K562 (cell line): Measurements from ENCODE around the gene PLA2G2C. TPM values are rescaled to one million over a fixed set of nuclear protein-coding genes. Genes with fewer than 3 reads are reported as not detected.
A peak's percentile ranks its signal among the peaks of the same experiment; 100 is the strongest.

Experiments
- ARID1B ChIP-seq: fragments of 450-650 bp; IDR thresholded peaks from 2 replicates; pipeline ENCODE4 v1.6.1; 2016; ENCODE audit warnings: antibody characterized with exemption, mild to moderate bottlenecking, inconsistent platforms
- CAMTA2 ChIP-seq: fragments of 250-450 bp; sonication (Bioruptor Pico); conservative IDR thresholded peaks from 2 replicates; pipeline ENCODE4 v1.5.1; 2022
- CHD4 ChIP-seq: fragments of 200-600 bp; sonication (generic); IDR thresholded peaks from 3 replicates; pipeline ENCODE4 v1.6.1; 2012; ENCODE audit warnings: low read depth, mild to moderate bottlenecking, mixed read lengths, low read length, inconsistent platforms; ENCODE audit not compliant: insufficient read depth, insufficient replicate concordance, poor library complexity, severe bottlenecking
- HEY1 ChIP-seq: fragments of 250-450 bp; sonication (Bioruptor Pico); IDR thresholded peaks from 2 replicates; pipeline ENCODE4 v1.5.0; 2020; ENCODE audit warnings: mild to moderate bottlenecking, moderate library complexity, borderline replicate concordance
- HIVEP1 ChIP-seq: fragments of 250-450 bp; sonication (Bioruptor Pico); IDR thresholded peaks from 2 replicates; pipeline ENCODE4 v1.4.0; 2020; ENCODE audit warnings: mild to moderate bottlenecking
- KLF16 ChIP-seq: IDR thresholded peaks from 2 replicates; pipeline ENCODE4 v1.6.1; 2016; ENCODE audit warnings: antibody characterized with exemption
- NRF1 ChIP-seq, 2 experiments: fragments of 450-650 bp; IDR thresholded peaks in 1 of 2; conservative IDR thresholded peaks in 1 of 2; 2 replicates each; pipeline ENCODE4 v1.6.1; 2014; ENCODE audit warnings: mild to moderate bottlenecking in 2 of 2
- RBM22 ChIP-seq: fragments of 200-400 bp; formaldehyde crosslinking; IDR thresholded peaks from 2 replicates; pipeline ENCODE4 v1.6.1; 2018; ENCODE audit warnings: low read length, low read depth; ENCODE audit not compliant: poor library complexity, severe bottlenecking
- RFX7 ChIP-seq: fragments of 250-450 bp; sonication (Bioruptor Pico); IDR thresholded peaks from 2 replicates; pipeline ENCODE4 v1.5.1; 2021; ENCODE audit warnings: mild to moderate bottlenecking
- SPI1 ChIP-seq: IDR thresholded peaks from 2 replicates; pipeline ENCODE4 v1.6.1; 2011; ENCODE audit warnings: low read depth, low read length, control low read depth, borderline replicate concordance
- TCF7 ChIP-seq: sonication (generic); IDR thresholded peaks from 2 replicates; pipeline ENCODE4 v1.6.1; 2016; ENCODE audit warnings: antibody characterized with exemption, borderline replicate concordance
- TEAD2 ChIP-seq: fragments of 450-650 bp; IDR thresholded peaks from 2 replicates; pipeline ENCODE4 v1.6.1; 2016; ENCODE audit warnings: missing genetic modification characterization, control low read depth, missing compliant biosample characterization
- YY1 ChIP-seq, 3 experiments: IDR thresholded peaks; 2 replicates each; pipeline ENCODE4 v1.6.1; 2011; ENCODE audit warnings: low read length in 2 of 3, mild to moderate bottlenecking in 2 of 3, moderate library complexity in 2 of 3, borderline replicate concordance in 1 of 3, control low read depth in 1 of 3, low read depth in 1 of 3; ENCODE audit not compliant: insufficient read depth in 3 of 3, insufficient replicate concordance in 2 of 3, control insufficient read depth in 1 of 3, insufficient read length in 1 of 3; ENCODE audit errors: extremely low read depth in 1 of 3
- ZNF589 ChIP-seq: fragments of 200-800 bp; sonication (Bioruptor generic); IDR thresholded peaks from 2 replicates; pipeline ENCODE4 v1.6.1; 2016; ENCODE audit warnings: low read depth, missing genetic modification characterization, missing compliant biosample characterization
- ZNF644 ChIP-seq: fragments of 200-800 bp; sonication (Bioruptor generic); IDR thresholded peaks from 2 replicates; pipeline ENCODE4 v1.6.1; 2016; ENCODE audit warnings: low read depth, missing genetic modification characterization, missing compliant biosample characterization
- ZNF77 ChIP-seq: fragments of 250-450 bp; sonication (Bioruptor Pico); IDR thresholded peaks from 2 replicates; pipeline ENCODE4 v1.5.0; 2020
- polyA plus RNA-seq, 8 experiments: library from polyadenylated mRNA; depleted of rRNA in 4 of 8; stranded (reverse) in 5 of 8; unstranded in 3 of 8; fragments of >200 nt; fragmentation: Nextera tagmentation in 2 of 8; fragmentation: Illumina TruSeq in 1 of 8; extraction: Ambion mirVana in 2 of 8; extraction: Trizol in 1 of 8; gene quantifications; 2 replicates each; pipeline versions ENCODE4 v1.2.1 to v1.2.3, GENCODE V29; 2011 to 2014; ENCODE audit warnings: inconsistent platforms in 1 of 8, missing spikeins in 1 of 8
- total RNA-seq, 7 experiments: library from RNA; depleted of rRNA in 6 of 7; stranded (reverse); fragments of >200 nt in 6 of 7; fragmentation: Illumina TruSeq in 2 of 7; extraction: Trizol in 2 of 7; gene quantifications; 2 replicates each; pipeline versions ENCODE4 v1.2.1 to v1.2.3, GENCODE V29; 2011 to 2021; ENCODE audit warnings: low replicate concordance in 1 of 7
- TF ChIP-seq, protein P1 (sequence below): sonication (generic); formaldehyde crosslinking; IDR thresholded peaks from 2 replicates; pipeline ENCODE4 v1.8.0; 2023; ENCODE audit warnings: mild to moderate bottlenecking, missing genetic modification reagents

Gene PLA2G2C
- total and polyA plus RNA-seq, 9 of the 15 experiments (the other 6 are each of a cell fraction or from before 2014, with no cell fraction given), result 0.14 to 0.49 (median 0.21) TPM

DNA sequence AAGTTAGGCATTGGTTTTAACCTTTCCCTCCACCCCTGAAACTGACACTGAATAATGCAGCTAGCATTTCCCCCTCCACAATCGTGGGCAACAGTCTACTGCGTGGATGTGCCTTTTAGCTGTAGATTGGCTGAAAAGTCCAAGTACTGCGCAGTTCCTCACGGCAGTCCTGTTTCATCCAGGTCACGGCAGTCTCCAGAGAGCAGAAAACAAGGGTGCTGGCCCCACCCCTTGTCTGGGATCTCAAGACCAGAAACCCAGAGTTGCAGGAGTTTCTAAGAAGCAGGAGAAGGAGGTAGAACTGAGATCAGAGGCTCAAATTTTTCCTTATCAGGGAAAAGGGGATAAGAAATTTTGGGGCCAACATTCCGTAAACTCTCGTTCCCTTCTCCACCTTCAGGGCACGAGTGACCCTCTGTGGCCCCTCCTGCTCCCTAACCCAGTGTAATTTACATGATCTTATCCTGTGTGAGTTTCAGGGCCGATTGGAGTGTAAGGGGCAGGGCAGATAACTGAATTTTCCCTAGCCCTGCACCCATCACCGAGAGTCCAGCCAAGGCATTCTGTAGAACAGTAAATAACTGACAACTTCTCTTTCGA, 25.9 kb upstream of the PLA2G2C start (continued):
- TF ChIP-seq TEAD2 (tag) (no peak), ARID1B (no peak), SPI1 (peak; percentile 23; the same call in 1 of the 2 replicates), CHD4 (no peak), RBM22 (no peak), NRF1 (conservative IDR thresholded peaks at IDR 0.05 in 1 of 2, IDR thresholded peaks at IDR 0.05 in 1 of 2) (peak; percentile 12 to 50; a peak in 1 of 4 replicates), HEY1 (no peak), CAMTA2 (CRISPR knock-in tag) (no peak), KLF16 (no peak), ZNF644 (tag) (no peak), ZNF589 (peak; percentile 52; the same call in 1 of the 2 replicates), HIVEP1 (CRISPR knock-in tag) (0 out of 2 replicates have a peak, but pooled peaks have one; percentile 18), TCF7 (no peak), YY1 (IDR thresholded peaks at IDR 0.05; ENCODE audit: borderline replicate concordance in 1 of 3, control insufficient read depth in 1 of 3, extremely low read depth in 1 of 3, insufficient read depth in 3 of 3, insufficient read length in 1 of 3, insufficient replicate concordance in 2 of 3, low read depth in 1 of 3, low read length in 2 of 3) (no peak), ZNF77 (CRISPR knock-in tag) (no peak), RFX7 (CRISPR knock-in tag) (no peak)
- TF ChIP-seq, protein P1, sequence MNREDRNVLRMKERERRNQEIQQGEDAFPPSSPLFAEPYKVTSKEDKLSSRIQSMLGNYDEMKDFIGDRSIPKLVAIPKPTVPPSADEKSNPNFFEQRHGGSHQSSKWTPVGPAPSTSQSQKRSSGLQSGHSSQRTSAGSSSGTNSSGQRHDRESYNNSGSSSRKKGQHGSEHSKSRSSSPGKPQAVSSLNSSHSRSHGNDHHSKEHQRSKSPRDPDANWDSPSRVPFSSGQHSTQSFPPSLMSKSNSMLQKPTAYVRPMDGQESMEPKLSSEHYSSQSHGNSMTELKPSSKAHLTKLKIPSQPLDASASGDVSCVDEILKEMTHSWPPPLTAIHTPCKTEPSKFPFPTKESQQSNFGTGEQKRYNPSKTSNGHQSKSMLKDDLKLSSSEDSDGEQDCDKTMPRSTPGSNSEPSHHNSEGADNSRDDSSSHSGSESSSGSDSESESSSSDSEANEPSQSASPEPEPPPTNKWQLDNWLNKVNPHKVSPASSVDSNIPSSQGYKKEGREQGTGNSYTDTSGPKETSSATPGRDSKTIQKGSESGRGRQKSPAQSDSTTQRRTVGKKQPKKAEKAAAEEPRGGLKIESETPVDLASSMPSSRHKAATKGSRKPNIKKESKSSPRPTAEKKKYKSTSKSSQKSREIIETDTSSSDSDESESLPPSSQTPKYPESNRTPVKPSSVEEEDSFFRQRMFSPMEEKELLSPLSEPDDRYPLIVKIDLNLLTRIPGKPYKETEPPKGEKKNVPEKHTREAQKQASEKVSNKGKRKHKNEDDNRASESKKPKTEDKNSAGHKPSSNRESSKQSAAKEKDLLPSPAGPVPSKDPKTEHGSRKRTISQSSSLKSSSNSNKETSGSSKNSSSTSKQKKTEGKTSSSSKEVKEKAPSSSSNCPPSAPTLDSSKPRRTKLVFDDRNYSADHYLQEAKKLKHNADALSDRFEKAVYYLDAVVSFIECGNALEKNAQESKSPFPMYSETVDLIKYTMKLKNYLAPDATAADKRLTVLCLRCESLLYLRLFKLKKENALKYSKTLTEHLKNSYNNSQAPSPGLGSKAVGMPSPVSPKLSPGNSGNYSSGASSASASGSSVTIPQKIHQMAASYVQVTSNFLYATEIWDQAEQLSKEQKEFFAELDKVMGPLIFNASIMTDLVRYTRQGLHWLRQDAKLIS (CRISPR knock-in tag), result 0 out of 2 replicates have a peak, but pooled peaks have one; percentile 35
